HG03066 (cell line): ENCODE results near the gene ZNF385A.

Experiments used
- ATAC-seq: cut with Tn5 transposase; IDR thresholded peaks from one replicate; pipeline ENCODE4 v1.9.1; 2021; ENCODE audit warnings: low read depth; ENCODE audit not compliant: unreplicated experiment

ZNF385A gene

DNA sequence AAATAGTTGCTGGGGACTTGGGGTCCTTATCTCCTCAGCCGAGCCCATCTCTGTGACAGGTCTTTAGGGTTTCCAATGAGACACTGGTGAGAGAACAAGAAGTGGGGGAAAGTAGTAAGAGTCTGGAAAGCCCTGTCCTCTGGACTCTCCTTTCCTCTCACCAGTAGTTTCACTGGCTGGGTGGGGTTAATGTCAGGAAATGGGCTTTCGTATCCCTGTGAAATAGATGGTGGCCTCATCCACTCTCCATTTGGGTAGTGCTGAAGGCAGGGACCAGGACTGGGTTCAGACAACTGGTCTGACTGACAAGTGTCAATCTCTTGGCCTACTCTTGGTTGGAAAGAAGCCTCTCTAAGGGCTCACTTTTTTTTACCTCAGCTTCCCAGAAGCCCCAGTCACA lies 7.5 kb downstream of the ZNF385A start:
- ATAC-seq, result no peak

DNA sequence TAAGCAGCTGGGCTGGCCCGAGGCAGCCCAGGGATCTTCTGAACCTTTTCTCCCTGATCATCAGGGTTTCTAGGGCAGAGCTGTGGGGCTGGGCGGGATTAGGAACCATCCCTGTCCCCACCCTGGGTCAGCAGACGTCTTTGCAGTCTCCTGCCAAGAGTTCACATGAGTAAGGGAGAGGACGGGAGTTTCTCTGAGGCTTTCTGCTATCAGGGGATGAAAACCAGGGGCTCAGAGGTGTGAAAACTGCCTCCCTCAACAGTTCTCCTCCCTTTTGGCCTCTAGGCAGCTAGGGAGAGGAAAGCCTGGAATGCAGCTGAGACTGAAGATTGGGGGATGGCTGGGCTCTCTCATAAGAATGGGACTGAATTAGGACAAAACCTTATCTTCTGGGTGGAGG lies 7.9 kb downstream of the ZNF385A start:
- no peak for ATAC-seq

DNA sequence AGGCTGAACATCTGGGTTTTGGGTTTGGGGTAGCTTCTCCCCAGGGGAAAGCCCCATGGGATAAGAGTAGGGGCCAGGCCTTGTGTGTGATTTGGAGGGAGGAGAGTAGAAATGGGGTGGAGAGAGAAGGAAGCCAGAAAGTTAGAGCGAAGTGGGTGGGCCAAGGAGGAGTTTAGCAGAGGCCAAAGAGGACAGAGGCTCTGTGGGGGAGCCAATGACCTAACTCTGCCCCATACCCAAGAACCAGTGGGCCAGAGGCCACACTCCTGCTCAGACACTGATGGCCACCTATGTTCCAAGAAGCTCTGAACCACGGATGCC lies 9.3 kb downstream of the ZNF385A start:
- no peak for ATAC-seq

DNA sequence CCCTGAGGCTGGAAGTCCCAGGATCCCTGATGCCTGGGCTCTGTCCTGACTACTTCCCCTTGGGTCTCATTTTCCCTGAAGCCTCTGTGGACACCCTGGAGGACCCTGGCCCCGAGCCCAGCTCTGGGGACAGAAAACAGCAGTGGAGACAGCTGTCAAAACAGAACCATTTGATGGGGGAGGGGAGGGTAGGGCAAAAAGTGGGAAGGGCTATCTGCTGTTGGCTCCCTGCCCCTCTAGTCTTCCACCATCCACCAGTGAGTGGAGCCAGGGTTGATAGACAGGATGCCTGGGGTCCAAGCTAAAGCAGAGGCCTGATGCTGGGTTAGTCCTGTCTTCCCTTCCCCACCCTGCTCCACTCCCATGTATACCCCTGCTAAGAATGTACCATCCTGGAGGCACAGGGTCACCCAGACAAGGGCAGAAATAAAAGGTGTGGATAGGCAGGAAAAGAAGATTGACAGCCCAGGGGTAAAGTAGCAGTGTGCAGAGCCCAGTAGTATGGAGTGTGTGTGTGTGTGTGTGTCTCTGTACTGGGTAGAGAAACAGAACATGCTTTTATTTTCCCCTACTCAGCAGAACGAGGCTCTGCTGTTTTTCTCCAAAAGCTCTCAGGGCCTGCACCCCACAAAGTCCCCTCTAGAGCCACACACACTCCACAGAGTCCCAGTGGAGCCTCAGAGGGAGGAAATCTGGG lies 9.8 kb downstream of the ZNF385A start:
- no peak for ATAC-seq

- ATAC-seq, result no peak
Measured at GRCh38 chr12:54373649-54374561, 10.6 kb downstream of the ZNF385A start.

DNA sequence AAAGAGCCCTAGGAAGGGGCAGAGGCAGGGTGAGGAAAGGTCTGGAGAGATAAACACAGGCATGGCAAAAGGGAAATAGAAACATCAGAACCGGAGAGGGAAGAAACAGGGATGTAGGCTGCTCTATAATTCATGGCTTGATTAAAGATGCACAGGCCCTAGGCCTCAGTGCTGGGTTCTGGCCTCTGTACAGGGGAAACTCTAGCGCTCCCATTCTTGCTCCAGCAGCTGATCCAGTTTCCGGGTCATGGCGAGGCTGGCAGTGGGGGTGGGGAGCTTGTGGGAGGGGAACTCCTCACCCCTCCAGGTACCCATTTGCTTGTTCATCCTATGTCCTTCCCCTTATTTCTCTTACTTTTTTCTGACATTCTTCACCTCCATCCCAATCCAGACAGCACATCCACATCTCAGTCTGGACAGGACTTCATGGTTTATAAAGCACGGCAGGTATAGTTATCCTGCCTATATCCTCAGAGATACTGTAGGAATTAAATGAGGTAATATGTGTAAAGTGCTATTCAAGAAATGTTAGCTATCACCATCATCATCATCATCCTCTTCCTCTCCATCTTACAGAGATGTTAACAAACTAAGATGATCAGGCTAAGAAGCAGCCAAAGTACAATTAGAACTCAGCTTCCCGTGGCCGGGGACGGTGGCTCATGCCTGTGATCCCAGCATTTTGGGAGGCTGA lies 12.3 kb downstream of the ZNF385A start:
- ATAC-seq, result no peak

DNA sequence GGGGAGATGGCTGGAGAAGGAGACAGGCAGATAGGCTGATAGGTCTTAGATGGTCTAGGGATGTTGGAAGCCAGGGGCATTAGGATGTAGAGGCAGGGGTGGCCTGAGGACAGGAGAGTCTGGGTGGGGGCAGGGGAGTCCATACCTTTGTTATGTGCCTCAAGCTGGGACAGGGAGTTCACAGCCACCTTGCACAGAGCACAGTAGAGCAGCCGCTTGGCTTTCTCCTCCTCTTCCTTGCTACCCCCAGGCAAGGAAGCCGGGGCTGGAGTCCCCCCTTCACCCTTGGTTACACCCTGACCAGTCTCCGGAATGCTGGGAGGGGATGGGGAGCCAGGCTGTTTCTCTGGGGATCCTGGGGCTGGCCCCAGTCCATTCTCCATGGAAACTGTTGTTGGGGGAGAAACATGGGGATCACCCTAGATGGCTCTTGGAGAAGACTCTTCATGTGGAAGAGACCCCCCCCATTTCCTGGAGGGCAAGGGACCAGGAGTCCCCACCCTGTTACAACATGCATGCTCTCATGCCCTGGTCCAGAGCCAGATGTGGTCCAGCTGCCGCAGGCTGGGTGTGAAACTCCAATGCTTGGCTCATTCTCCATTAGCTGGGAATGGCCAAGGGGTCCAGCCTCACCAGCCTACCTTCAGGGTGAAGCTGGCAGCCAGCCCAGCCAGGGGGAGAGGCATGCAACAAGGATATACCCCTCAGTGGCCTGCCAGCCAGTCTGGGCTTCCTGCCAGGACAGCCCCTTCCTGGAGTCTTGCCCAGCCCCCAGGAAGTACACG lies 13.0 kb downstream of the ZNF385A start:
- ATAC-seq, result no peak

DNA sequence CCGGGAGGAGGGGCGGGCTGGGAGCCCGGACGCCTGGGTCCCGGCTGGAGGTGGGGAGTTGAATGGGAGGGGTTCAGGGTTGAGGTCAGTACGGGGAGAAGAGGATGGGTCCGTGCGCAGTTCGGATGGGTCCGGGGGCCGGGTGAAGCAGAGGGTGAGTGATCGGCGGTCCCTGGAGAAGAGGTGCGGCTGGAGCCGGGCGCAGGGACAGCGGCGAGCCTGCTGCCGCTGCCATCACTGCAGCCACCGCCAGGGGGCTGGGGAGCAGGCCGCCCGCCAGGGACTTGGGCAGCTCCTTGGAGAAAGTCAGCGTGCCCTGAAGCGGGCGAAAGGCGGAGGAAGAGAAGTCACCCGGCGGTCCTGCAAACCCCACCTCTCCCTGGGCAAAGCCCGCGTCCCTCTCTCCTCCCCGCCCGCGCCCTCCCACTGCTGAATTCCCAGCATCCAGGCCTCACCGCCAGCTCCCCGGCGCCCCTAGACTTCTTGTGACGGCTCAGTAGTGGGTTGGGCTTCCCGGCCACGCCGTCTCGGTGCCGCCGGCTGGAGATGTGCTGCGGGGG lies 14.3 kb downstream of the ZNF385A start:
- no peak for ATAC-seq

DNA sequence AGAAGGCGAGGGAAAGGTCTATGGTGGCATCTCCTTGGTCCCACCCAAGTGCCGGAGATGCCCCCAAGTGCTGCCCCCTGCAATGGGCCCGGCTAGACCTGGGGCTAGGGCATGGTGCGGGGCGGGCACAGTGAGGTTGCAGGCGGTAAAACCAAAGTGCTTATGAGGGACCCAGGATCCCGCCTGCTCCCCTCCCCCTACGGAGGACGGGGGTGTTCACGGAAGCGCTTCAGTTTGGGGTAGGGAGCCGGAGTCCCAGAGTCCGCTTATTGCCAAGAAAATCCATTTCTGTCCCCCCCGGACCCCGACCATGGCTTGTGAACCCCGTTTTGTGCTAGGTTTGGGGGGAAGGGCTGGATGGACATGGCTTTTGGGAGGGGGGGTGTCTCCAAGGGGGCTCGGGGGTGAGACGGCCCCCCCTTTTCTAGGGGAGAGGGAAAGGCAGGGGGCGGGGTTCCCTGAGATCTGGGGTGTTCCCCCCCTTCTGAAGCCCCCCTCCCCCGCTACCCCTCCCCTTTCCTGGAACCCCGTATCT lies 14.9 kb downstream of the ZNF385A start:
- no peak for ATAC-seq

GRCh38 chr12:54368709-54369596 lies 15.6 kb downstream of the ZNF385A start:
- ATAC-seq, result peak; percentile 86

DNA sequence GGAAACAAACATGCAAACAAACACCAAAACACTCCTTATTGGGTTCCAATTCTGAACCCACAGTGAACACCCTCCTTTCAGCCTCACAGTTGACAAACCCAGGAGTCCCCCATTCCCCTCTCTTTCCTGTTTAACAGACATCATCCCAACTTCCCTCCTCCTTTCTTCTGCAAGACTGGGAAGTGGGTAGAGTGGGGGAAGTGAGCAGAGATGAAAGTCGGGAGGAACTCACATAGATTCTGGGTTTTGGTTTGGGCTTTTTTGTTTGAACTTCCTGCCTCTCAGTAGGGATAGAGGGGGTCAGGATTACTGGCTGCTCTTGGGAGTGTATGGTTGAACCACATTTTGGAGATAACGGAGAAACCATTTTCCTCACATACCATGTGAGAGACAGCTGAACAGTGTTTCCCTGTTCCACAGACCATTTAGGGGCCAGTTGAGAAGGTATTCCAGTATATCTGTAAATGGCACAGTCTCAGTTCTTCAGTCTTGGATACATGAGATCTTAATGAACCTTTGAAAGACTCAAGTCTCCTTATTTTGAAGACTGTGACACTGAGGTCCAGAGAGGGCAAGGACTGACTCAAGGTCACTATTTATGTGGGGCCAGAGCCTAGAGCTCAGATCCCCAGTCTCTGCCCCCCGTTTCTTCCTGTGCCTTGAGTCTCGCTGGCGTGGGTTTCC lies 16.4 kb downstream of the ZNF385A start:
- no peak for ATAC-seq

DNA sequence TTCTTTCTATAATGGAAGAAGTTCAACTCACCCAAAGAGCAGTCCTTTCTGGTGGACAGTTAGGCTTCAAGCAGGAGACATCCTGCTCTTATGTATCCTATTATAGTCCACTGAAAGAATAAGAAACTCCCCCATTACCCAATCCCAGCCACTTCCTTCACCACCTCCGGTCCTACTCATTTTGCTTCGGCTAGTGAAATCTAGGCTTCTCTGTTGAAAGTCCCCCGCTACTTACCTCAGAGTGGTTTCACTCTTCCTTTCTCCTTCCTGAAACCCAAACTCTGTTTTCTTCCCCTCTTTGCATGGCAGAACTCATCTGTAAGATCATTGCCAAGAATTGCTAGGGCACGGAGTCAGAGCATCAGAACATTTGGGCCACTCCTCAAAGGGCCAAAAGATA lies 20.1 kb downstream of the ZNF385A start, which contains the start of gene GPR84:
Gene GPR84 (minus strand): TSS at position 74 of the 400 bp plus-strand sequence. CDS start 635 bp downstream, outside the sequence.
- ATAC-seq, result no peak

DNA sequence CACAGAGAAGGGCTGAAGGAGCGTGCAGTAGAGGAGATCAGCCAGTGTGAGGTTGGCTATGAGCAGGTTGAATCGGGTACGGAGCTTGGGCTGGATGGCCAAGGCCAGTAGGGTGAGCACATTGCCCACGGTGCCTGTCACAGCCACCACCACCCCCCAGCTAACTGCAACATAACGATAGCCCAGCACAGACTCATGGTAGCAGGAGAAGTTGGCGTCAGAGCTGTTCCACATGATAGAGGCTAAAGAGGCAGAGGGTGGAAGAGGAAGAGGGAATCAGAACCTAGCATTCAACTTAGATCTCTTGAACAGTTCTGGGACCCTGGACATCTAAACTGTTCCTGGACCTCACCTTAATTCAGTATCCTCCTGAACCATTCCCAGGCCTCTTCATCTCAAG lies 20.9 kb downstream of the ZNF385A start:
- ATAC-seq, result no peak

GRCh38 chr12:54363047-54363446 lies 21.5 kb downstream of the ZNF385A start:
- no peak for ATAC-seq

DNA sequence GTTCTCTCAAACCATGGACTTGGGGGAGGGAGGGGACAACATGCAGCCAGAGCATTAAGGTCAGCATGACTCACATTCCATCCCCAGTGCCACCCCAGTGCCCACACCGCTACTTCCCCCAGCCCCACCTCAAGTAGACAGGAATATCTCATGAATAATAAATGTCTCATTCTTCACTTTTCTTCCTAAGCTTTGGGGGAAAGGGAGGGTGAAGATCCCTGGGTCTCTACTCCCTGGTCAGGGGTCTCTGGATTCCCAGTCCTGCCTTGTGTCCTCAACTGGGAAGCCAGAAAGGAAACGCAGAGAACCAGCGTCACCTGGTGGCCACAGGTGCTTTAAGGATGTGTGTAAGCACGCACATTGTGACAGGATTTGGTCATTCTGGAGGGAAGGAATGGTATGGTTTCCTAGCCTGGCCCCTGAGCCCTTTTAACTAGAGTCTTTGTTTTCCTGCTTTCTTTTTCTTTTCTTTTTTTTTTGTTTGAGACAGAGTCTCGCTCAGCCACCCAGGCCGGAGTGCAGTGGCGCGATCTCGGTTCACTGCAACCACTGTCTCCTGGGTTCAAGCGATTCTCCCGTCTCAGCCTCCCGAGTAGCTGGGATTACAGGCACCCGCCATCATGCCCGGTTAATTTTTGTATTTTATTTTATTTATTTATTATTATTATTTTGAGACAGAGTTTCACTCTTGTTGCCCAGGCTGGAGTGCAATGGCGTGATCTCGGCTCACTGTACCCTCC lies 23.6 kb downstream of the ZNF385A start:
- ATAC-seq, result no peak

- ATAC-seq, result no peak
Measured at GRCh38 chr12:54359762-54360351, 24.7 kb downstream of the ZNF385A start.
